GM19455 (cell line): ENCODE measurements around the gene ARHGAP40.

Experiments
- ATAC-seq: cut with Tn5 transposase; IDR thresholded peaks from one replicate; pipeline ENCODE4 v1.9.1; 2021; ENCODE audit not compliant: unreplicated experiment

ARHGAP40 gene

GRCh38 chr20:38645980-38646858 lies 44.6 kb downstream of the ARHGAP40 start:
- peak; percentile 70 for ATAC-seq

- ATAC-seq, result no peak
Measured at GRCh38 chr20:38649275-38649891, 47.8 kb downstream of the ARHGAP40 start.

- no peak for ATAC-seq
Measured at GRCh38 chr20:38650010-38650409, 48.4 kb downstream of the ARHGAP40 start.

- no peak for ATAC-seq
Measured at GRCh38 chr20:38651154-38651553, 49.5 kb downstream of the ARHGAP40 start.

DNA sequence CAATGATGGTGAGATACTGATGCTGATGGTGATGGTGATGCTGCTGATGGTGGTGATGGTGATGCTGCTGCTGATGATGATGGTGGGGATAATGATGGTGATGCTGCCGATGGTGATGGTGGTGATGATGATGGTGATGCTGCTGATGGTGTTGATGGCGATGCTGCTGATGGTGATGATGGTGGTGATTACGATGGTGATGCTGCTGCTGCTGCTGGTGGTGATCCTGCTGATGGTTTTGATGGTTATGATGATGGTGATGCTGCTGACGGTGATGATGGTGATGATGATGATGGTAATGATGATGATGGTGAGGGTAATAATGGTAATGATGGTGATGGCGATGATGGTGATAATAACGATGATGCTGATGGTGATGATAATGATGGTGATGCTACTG lies 50.0 kb downstream of the ARHGAP40 start:
- no peak for ATAC-seq

- no peak for ATAC-seq
Measured at GRCh38 chr20:38652995-38653394, 51.4 kb downstream of the ARHGAP40 start.

DNA sequence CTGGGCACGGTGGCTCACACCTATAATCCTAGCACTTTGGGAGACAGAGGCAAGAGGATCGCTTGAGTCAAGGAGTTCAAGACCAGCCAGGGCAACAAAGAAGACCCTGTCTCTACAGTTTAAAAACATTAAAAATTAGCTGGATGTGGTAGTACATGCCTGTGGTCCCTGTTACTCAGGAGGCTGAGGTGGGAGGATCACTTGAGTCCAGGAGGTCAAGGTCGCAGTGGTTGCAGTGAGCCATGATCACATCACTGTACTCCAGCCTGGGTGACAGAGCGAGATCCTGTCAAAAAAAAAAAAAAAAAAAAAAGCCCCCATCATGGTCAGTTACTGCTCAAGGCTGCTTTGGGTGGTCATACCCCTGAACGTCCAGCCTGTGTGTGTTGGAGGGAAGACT lies 55.8 kb downstream of the ARHGAP40 start:
- no peak for ATAC-seq

DNA sequence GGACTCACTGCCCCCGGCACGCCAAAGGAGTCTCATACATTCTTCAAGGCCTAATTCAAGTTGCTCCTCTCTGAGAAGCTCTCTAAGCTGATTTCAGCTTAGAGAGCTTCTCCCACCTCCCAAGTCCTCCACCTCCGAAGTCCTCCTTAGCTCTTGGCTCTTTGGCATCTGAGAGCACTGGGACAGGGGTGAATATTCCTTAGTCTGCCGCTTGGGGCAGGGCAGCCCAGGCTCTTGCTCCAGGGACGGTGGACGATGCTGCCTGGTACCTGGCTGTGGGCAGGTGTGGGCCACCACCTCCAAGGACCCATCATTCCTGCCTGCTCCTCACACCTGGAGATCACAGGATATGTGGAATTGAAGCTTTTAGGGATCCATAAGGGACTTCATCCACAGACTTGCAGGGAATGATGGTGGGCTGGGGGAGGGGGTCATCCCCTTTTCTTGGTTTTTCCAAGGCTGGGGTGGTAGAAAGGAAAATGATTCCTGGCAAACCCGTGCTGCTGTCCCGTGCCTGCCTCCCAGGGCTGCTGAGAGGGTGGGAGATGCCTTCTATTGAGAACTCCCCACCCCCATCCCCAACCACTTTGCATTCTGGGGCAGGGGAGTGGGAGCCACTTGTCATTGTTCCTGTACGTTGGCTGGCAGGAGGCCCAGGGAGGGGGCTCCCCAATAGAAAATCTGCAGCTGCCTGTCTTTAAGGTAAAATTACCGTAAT lies 57.4 kb downstream of the ARHGAP40 start:
- ATAC-seq, result no peak

GRCh38 chr20:38659597-38659880 lies 57.9 kb downstream of the ARHGAP40 start:
- no peak for ATAC-seq

DNA sequence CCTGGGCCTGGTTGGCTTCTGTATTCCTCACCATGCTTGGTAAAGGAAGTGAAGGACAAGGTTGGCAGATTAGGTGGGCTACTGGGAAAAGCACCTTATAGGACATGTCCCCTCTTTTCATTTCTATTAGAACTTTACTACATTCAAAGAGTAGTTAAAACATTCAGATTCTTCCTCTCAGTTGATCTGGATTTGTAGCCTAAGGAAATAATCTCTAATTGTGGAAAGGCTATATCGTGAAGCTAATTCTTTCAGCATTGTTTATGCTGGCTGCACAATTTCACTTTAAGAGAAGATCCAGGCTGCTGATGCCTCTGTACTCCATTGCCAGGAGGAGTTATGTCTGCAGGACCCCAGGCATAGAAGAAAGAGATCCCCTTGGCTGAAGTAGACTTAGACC lies 58.8 kb downstream of the ARHGAP40 start:
- no peak for ATAC-seq

- no peak for ATAC-seq
Measured at GRCh38 chr20:38663660-38664059, 62.1 kb downstream of the ARHGAP40 start.

DNA sequence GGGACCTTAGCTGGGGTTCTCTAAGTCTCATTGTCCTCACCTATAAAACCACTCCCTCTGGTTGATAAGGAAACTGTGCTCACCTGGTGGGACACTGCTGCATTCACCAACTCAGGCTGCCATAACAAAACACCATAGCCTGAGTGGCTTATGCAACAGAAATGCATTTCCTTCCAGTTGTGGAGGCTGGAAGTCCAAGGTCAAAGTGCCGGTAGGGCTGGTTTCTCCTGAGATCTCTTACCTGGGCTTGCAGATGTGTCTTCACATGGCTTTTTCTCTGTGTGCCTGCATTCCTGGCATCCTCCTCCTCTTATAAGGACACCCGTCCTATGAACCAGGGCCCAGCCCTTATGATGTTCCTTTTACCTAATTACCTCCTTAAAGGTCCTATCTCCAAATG lies 62.7 kb downstream of the ARHGAP40 start:
- no peak for ATAC-seq

DNA sequence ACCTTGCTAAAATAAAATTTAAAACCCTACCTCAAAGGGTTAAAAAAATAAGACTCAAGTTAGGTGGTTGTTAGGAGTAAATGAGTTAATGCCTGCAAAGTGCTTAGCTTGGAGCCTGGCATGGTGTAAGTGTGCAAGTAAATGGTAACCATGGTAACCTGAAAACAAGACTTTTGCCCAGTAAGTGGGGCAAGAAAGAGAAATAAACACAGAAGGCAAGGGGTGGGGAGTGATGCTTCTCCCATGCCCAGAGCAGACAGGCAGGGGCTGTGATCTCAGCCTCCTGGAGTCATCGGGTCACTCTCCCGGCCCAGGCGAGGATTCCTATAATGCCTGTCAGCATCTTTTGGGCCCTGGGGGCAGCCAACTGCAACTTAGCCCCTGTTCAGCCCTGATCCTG lies 63.5 kb downstream of the ARHGAP40 start:
- no peak for ATAC-seq

DNA sequence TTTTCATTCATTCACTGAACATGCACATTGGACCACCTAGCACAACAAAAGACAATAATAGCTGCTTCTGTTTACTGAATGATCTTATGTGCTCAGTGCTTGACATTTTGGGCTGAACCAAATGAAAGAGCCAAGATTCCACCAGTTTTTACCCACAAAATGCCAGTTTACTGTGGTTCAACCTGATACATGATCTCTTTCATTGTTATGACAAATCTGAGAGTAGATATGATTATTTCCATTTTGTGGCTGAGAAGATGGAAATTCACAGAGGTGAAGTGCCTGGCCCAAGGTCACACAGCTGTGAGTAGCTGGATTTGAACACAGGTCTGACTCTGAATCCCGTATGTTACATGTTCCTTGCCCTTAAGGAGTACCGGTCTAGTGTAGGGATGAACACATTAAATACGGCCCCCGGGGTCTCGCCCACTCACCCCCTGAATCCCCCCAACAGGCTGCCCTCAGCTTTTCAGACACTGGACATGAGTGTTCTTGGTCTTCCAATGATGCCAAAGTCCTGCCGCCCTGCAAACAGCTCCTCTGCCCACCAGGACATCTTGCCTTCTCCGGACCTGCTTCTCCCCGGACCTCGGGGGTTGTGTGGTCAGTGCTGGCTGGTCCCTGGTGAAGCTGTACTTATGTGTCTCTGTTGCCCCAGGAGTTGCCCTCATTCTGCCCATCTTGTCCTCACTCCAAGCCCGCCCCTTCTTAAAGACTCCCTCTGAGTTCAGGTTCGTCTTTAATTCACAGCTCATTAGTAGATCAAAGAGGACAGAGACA lies 64.1 kb downstream of the ARHGAP40 start:
- ATAC-seq, result no peak

DNA sequence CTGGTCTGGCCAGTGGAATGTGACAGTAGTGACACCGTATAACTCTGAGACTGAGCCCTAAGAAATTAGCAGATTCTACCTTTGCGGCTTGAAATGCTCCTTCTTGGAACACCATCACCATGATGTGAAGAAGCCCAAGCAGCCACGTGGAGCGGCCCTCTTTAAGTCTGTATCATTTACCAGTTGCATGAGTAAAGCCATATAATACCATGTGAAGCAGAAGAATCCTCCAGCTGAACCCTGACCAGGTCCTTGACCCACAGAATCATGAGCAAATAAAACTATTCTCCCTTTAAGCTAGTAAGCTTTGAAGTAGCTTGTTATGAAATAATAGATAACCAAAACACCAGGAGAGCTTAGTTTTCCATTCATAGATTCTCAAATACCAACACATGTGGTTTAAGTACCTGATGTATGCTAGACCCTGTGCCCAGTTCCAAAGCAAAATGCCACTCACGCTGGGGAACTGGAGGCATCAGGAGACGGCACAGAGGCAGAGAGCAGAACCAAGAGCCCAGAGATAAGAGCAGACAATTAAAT lies 65.9 kb downstream of the ARHGAP40 start:
- no peak for ATAC-seq

- ATAC-seq, result no peak
Measured at GRCh38 chr20:38669688-38670087, 68.1 kb downstream of the ARHGAP40 start.

- no peak for ATAC-seq
Measured at GRCh38 chr20:38670786-38671185, 69.2 kb downstream of the ARHGAP40 start.

- no peak for ATAC-seq
Measured at GRCh38 chr20:38671186-38671585, 69.6 kb downstream of the ARHGAP40 start.

- ATAC-seq, result no peak
Measured at GRCh38 chr20:38671701-38672292, 70.2 kb downstream of the ARHGAP40 start.

DNA sequence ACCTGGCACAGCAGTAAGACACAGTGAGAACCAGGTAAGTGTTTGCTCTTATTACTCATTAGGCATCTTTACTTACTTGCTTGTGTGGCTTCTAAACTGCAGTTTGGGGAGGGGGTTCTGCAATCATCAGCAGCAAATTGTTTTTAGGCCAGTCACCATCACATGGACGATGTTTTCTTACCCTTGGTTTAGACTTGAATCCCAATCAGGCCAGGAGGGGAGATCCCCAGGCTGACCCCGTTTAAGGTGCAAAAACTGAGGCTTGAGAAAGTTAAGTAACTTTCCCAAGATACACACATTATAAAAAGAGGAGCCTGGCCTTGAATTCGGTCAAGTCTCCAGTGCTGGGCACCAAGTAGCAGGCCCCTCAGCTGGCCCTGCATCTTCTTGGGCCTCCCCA lies 70.9 kb downstream of the ARHGAP40 start:
- no peak for ATAC-seq

DNA sequence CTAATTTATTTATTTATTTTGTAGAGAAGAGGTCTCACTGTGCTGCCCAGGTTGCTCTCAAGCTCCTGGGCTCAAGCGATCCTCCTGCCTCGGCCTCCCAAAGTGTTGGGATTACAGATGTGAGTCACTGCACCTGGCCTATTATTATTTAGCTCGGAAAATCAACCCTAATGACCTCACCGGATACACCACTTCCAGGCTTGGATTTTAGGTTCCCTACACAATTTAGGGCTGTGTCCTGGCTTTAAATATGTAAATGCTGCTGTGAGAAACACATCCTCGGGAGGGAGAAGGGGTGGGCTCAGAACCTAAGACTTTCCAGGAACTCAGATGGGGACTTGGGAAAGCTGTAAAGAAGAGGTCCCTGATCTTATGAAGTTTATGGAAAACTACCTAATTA lies 71.7 kb downstream of the ARHGAP40 start:
- ATAC-seq, result no peak
